GM12892 (cell line): ENCODE results near the gene DEXI.
"Not testable (repeated sequence)": the region's sequence is repeated elsewhere in the genome, so short reads cannot be mapped to it uniquely, and the experiment has no call there.

Source experiments
- POLR2A ChIP-seq: IDR thresholded peaks from 2 replicates; pipeline ENCODE4 v1.6.1; 2011; ENCODE audit warnings: low read depth, low read length, control low read depth
- POLR2AphosphoS5 ChIP-seq: IDR thresholded peaks from 2 replicates; pipeline ENCODE4 v1.6.1; 2011; ENCODE audit warnings: low read depth, low read length, control low read depth
- TAF1 ChIP-seq: IDR thresholded peaks from 2 replicates; pipeline ENCODE4 v1.6.1; 2011; ENCODE audit warnings: low read depth, mild to moderate bottlenecking, control low read depth, low read length, borderline replicate concordance

DNA sequence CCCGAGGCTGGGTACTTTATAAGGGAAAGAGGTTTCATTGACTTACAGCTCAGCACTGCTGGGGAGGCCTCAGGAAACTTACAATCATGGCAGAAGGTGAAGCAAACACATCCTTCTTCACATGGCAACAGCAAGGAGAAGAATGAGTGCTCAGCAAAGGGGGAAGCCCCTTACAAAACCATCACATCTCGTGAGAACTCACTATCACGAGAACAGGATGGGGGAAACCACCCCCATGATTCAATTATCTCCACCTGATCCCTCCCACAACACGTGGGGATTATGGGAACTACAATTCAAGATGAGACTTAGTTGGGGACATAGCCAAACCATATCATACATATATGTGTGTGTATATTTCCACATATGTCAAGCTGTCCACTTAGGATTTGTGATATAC lies 24.3 kb upstream of the DEXI start:
- TF ChIP-seq POLR2A, TAF1: not testable (repeated sequence)
- TF ChIP-seq POLR2AphosphoS5, result 0 out of 2 replicates have a peak, but pooled peaks have one; percentile 9
